ENCODE measurements around the gene DIPK1B.

DIPK1B gene

GRCh38 chr9:136673088-136673974 is 39.0 kb upstream of the DIPK1B start:
- no peak for DNase-seq (ENCODE audit: low spot score)

DNA sequence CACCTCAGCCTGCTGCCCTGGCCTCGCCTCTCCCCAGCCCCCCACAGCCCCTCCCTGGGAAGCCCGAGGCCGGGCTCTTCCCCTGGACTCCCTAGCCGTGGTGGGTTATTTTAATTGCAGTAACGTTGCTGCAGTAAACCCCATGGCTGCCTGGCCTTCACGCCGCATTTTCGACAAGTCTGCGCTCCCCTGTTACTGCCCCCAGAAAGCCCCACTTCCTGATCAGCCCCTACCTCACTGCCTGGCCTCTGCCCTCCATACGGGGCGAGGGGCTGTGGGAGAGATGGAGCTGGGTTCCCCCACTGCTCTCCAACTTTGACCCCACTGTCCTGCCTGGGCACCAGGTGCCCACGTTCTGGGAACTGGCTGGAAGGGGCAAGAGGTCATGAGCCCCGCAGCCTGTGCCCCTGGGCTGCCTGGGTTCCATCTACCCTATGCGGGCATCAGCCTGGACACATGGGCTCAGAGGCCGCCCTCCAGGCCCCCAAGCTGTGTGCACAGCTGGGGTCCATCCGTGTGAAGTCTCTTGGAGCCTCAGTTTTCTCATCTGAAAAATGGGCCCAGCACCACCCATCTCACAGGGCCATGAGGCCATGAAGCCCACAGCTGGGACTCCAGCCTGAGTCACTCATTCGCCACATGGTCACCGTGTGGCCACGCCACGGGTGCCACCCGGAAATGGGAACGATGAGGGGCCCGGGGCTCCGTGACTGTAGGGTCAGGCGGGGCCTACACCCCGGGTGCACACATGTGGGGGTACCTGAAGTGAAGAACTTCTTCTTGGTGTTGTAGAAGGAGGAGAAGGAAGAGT is 38.2 kb upstream of the DIPK1B start:
- DNase-seq (ENCODE audit: low spot score): no peak

GRCh38 chr9:136674786-136675349 is 37.5 kb upstream of the DIPK1B start:
- peak; percentile 98 for DNase-seq (ENCODE audit: low spot score)

- DNase-seq (ENCODE audit: low spot score): no peak
These were observed 36.7 kb upstream of the DIPK1B start for GRCh38 chr9:136675477-136676296.

DNA sequence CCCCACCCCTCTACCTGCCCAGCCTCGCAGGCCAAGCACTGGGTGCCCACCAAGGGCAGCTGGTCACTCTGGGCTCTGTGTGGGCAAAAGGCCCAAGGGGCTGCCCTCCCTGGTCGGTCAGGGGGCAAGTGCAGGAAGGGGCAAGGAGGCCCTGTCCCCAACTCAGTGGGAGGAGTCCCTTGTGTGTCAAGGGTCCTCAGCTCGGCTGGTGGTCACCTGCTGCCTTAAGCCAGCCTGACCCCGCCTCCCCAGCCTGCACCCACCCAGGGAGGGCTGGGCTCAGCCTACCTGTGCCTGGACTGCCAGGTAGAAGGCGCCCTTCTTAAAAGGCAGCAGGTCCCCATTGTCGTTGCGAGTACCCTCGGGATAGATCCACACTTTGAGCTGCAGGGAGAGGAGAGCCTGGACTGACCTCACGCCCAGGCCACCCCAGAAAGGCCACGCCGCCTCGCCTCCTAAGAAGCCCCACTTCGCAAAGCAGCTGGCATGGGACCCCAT is 36.0 kb upstream of the DIPK1B start:
- no peak for DNase-seq (ENCODE audit: low spot score)

- no peak for DNase-seq (ENCODE audit: low spot score)
These were observed 35.3 kb upstream of the DIPK1B start for GRCh38 chr9:136676920-136677686.

GRCh38 chr9:136678034-136678433 is 34.3 kb upstream of the DIPK1B start:
- DNase-seq (ENCODE audit: low spot score): no peak

GRCh38 chr9:136678624-136679023 is 33.7 kb upstream of the DIPK1B start:
- no peak for DNase-seq (ENCODE audit: low spot score)

DNA sequence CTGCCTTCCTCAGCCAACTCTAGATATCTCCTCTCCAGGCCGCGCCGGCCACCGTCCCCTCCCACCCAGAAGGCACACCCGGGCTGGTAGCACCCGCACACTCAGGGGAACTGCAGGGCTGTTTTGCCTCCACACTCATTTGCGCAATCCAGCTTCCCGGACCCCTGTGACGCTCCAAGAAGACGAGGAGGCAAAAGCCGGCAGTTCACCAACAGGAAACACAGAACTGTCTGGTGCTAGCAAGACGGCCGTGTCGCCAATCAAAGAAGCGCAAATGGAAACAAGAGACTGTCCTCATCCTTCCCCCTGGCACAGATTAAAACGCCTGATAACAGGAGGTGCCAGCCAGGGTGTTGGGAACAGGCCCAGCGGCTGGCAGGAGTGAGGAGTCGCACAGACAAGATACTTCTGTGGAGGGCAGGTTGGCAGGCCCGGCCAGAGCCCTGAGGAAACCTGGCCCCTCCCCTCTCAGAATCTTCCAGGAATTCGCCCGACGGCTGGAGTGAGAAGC is 32.9 kb upstream of the DIPK1B start:
- no peak for DNase-seq (ENCODE audit: low spot score)

GRCh38 chr9:136681029-136681428 is 31.3 kb upstream of the DIPK1B start:
- no peak for DNase-seq (ENCODE audit: low spot score)

DNA sequence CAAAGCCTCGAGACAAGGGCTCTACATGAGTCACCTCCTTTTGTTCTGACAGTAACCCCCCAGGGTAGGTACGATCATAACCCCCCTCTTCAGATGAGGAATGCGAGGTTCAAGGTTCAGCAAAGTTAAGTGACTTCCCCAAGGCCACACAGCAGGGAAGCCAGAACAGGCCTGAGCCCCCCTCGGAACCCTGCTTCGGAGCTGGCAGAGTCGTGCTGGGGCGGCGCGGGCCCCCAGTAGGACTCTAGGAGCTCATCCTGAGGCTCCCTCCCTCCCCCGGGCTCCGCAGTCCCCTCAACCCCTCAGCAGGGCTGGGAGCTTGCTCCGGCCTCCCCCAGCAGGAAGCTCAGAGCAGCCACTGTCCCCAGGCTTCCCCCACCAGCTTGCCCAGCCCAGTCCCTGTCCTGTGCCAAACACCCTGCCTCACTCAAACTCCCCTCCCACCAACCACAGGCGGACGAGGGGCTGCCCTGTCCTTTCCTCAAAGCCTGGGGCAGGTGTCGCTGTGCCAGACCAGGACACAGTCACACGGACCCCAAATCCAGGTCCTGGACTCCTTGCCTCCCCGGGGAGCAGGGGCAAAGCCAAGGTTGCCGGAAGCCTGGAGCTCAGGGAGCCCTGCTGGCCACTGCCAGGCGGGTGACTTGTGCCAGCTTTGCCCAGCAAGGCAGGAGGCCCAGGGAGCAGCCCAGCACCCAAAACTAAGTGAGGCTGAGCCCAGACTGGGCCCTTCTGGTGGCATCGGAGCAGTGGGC is 30.2 kb upstream of the DIPK1B start:
- DNase-seq (ENCODE audit: low spot score): no peak

GRCh38 chr9:136682710-136683109 is 29.7 kb upstream of the DIPK1B start:
- DNase-seq (ENCODE audit: low spot score): no peak

- no peak for DNase-seq (ENCODE audit: low spot score)
These were observed 29.1 kb upstream of the DIPK1B start for GRCh38 chr9:136683173-136683745.

GRCh38 chr9:136683755-136684154 is 28.6 kb upstream of the DIPK1B start:
- no peak for DNase-seq (ENCODE audit: low spot score)

GRCh38 chr9:136684339-136684738 is 28.0 kb upstream of the DIPK1B start:
- DNase-seq (ENCODE audit: low spot score): no peak

DNA sequence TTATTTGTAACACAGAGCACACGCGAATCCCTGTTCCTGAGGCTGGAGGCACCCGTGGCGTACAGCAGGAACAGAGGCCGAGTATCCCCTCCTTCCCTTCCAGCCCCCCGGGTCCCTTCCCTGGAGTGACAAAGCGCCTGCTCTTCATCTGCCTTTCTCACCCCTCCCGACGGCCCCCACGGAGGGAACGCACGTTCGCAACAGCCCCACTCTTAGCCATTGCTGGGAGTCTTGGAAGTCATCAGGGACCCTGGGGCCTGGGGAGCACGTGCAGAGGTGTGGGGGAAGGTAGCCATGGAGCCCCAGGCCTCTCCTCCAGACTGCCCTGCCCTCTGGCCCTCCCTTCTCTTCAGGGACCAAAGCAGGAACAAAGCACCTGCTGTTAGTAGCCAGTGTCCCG is 27.6 kb upstream of the DIPK1B start:
- DNase-seq (ENCODE audit: low spot score): no peak

DNA sequence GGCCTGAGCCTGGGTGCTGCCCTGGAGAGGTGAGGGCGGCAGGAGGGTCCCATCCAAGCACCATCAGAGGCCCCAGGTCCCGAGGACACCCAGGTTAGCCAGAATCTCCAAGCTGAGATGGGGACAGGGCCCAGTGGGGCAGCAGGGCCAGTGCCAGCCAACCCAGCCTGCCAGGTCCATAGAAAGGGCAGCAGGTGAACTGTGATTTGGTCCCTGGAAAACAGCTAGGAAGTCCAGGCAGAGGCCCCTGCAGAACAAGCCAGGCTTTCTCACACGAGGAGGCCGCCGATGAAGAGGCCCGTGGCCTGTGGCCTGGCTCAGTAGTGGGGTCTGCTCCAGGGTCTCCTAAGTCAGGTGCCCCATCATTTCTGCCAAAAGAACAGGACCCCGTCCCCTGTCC is 27.2 kb upstream of the DIPK1B start:
- no peak for DNase-seq (ENCODE audit: low spot score)

DNA sequence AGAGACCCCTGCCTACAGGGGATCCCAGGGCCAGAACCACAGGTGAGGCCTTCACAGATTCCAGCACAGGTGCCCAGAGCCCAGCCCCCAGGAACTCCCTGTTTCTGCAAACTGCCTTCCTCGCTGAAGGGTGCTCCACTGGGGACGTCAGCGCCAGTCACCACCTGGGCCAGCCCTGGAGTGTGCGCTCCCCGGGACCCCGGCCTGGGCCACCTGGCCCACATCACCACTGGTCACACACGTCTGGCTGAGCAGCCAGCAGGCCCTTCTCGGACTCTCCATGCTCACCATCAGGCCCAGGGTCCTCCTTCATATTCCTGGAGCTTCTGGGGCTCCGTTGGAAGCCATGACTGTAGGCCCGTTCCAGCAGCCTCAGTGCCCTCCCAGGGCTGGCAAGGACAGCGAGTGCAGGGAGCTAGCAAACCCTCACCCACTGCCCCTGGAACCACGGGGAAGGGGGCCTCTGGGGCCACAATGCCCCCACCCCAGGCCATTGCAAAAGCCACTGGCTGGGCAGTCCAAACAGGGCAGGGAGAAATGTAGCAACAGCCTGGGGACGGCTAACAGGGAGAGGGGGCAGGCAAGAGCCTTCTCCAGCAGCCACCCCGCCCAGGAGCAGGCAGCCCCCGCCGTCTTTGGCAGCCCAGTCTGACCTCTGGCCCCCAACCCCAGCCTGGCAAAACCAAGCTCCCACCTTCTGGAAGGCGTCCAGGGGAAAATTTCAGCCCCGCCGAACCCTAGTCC is 26.4 kb upstream of the DIPK1B start:
- peak; percentile 72 for DNase-seq (ENCODE audit: low spot score)

GRCh38 chr9:136686534-136686793 is 25.9 kb upstream of the DIPK1B start:
- DNase-seq (ENCODE audit: low spot score): no peak

All from HuH-7 (cell line).